ENCODE results near the gene HEY2.

GRCh38 chr6:125797120-125797885 is 47.9 kb downstream of the HEY2 start:
- no peak for TF ChIP-seq CTCF (IDR thresholded peaks at IDR 0.05; ENCODE audit: low read length)
- no peak for TF ChIP-seq EZH2 (optimal IDR thresholded peaks at IDR 0.05; ENCODE audit: low read depth, low read length)
